A549 (cell line): ENCODE measurements around the gene KCNH8. TPM values are rescaled to one million over a fixed set of nuclear protein-coding genes. Genes with fewer than 3 reads are reported as not detected.

Experiments
- ATAC-seq, 2 experiments: fragments of 200-7000 bp in 1 of 2; fragments of >200 bp in 1 of 2; cut with Nextera tagmentation in 1 of 2; cut with Tn5 transposase in 1 of 2; 3 replicates each; pipeline versions ENCODE4 v1.8.0 to v1.9.1; 2018 to 2020; ENCODE audit warnings: mild to moderate bottlenecking in 1 of 2, moderate library complexity in 1 of 2
- CTCF ChIA-PET: fragments of 300-600 bp; sonication (Branson Sonifier 250); formaldehyde crosslinking; extraction: SDS; loops from one replicate; lab custom pipeline; 2021; ENCODE audit warnings: antibody characterized with exemption, inconsistent platforms; lab: Yijun Ruan, JAX
- POLR2A ChIA-PET: fragments of 350-600 bp; formaldehyde crosslinking; extraction: SDS; loops from one replicate; lab custom pipeline; 2021; ENCODE audit warnings: antibody characterized with exemption, inconsistent platforms; lab: Yijun Ruan, JAX
- DNase-seq, 2 experiments: peaks; one replicate each; pipeline versions ENCODE4 v3.0.0 to v3.0.0-alpha.2; 2011 to 2016; ENCODE audit warnings: low read depth in 1 of 2, low spot score in 1 of 2
- FAIRE-seq: peaks from 2 replicates; lab custom pipeline; 2011; peaks lifted over from hg19 to GRCh38; lab: Jason Lieb, UNC
- H3K27ac ChIP-seq, 2 experiments: fragments of >200 bp; sonication (Bioruptor Twin); formaldehyde crosslinking; 3 replicates each; pipeline ENCODE4 v1.5.1; 2016 to 2017
- H3K4me1 ChIP-seq: fragments of >200 bp; sonication (Bioruptor Twin); formaldehyde crosslinking; 3 replicates; pipeline ENCODE4 v1.6.1; 2016
- H3K4me2 ChIP-seq: fragments of >200 bp; sonication (Bioruptor Twin); formaldehyde crosslinking; 3 replicates; pipeline ENCODE4 v1.6.1; 2016
- H3K4me3 ChIP-seq: fragments of >200 bp; sonication (Bioruptor Twin); formaldehyde crosslinking; 3 replicates; pipeline ENCODE4 v1.5.1; 2016
- H3K9me3 ChIP-seq: fragments of >200 bp; sonication (Bioruptor Twin); formaldehyde crosslinking; 3 replicates; pipeline ENCODE4 v1.6.1; 2016
- CHD2 ChIP-seq: fragments of 150-350 bp; IDR thresholded peaks from 2 replicates; pipeline ENCODE4 v1.6.1; 2014; ENCODE audit warnings: low read length; ENCODE audit not compliant: partially characterized antibody
- E2F6 ChIP-seq: IDR thresholded peaks from 2 replicates; pipeline ENCODE4 v1.6.1; 2012; ENCODE audit warnings: low read depth, borderline replicate concordance
- EHF ChIP-seq: fragments of 250-450 bp; sonication (Bioruptor Pico); IDR thresholded peaks from 2 replicates; pipeline ENCODE4 v1.5.0; 2020; ENCODE audit warnings: mild to moderate bottlenecking
- EHMT2 ChIP-seq: fragments of 200-600 bp; sonication (generic); IDR thresholded peaks from 2 replicates; pipeline ENCODE4 v1.6.1; 2016; ENCODE audit warnings: antibody characterized with exemption, low read depth, mild to moderate bottlenecking, moderate library complexity
- FOXS1 ChIP-seq: fragments of 250-450 bp; sonication (Bioruptor Pico); IDR thresholded peaks from 2 replicates; pipeline ENCODE4 v1.5.0; 2020; ENCODE audit warnings: mild to moderate bottlenecking, moderate library complexity
- HOXB13 ChIP-seq: fragments of 250-450 bp; sonication (Bioruptor Pico); IDR thresholded peaks from 2 replicates; pipeline ENCODE4 v1.5.0; 2020; ENCODE audit warnings: low read depth, mild to moderate bottlenecking, moderate library complexity
- KDM5A ChIP-seq: fragments of 200-600 bp; sonication (generic); IDR thresholded peaks from 2 replicates; pipeline ENCODE4 v1.6.1; 2016; ENCODE audit warnings: antibody characterized with exemption, mild to moderate bottlenecking
- MAX ChIP-seq: IDR thresholded peaks from 2 replicates; pipeline ENCODE4 v1.6.1; 2012
- PHF8 ChIP-seq: fragments of 200-600 bp; sonication (generic); IDR thresholded peaks from 2 replicates; pipeline ENCODE4 v1.6.1; 2016; ENCODE audit warnings: low read depth, mild to moderate bottlenecking, antibody characterized with exemption, moderate library complexity, borderline replicate concordance
- REST ChIP-seq: fragments of 200-600 bp; sonication (generic); IDR thresholded peaks from 2 replicates; pipeline ENCODE4 v1.6.1; 2016; ENCODE audit warnings: antibody characterized with exemption, mild to moderate bottlenecking, moderate library complexity
- RNF2 ChIP-seq: fragments of 200-600 bp; sonication (generic); IDR thresholded peaks from 2 replicates; pipeline ENCODE4 v1.6.1; 2016; ENCODE audit warnings: low read depth, mild to moderate bottlenecking, antibody characterized with exemption, moderate library complexity, borderline replicate concordance
- TFCP2L1 ChIP-seq: fragments of 250-450 bp; sonication (Bioruptor Pico); IDR thresholded peaks from 2 replicates; pipeline ENCODE4 v1.5.0; 2021; ENCODE audit warnings: mild to moderate bottlenecking
- USF2 ChIP-seq: fragments of 450-650 bp; IDR thresholded peaks from 2 replicates; pipeline ENCODE4 v1.6.1; 2014; ENCODE audit warnings: antibody characterized with exemption
- ZFP36 ChIP-seq: fragments of 450-650 bp; IDR thresholded peaks from 2 replicates; pipeline ENCODE4 v1.6.1; 2014; ENCODE audit warnings: borderline replicate concordance; ENCODE audit not compliant: partially characterized antibody
- ZNF302 ChIP-seq: fragments of 250-450 bp; sonication (Bioruptor Pico); IDR thresholded peaks from 2 replicates; pipeline ENCODE4 v1.9.0; 2021; ENCODE audit warnings: inconsistent platforms, mild to moderate bottlenecking, moderate library complexity
- ZSCAN20 ChIP-seq: fragments of 250-450 bp; sonication (Bioruptor Pico); IDR thresholded peaks from 2 replicates; pipeline ENCODE4 v1.8.0; 2022; ENCODE audit warnings: mild to moderate bottlenecking, moderate library complexity
- WGBS: methylation state at CpG from one replicate; pipeline ENCODE4 v1.1.6; 2017; ENCODE audit errors: missing lambda C conversion rate; 5-methylcytosine and 5-hydroxymethylcytosine counted together
- polyA plus RNA-seq, 4 experiments: library from polyadenylated mRNA; depleted of rRNA in 3 of 4; stranded (reverse); fragments of >200 nt; fragmentation: RNase III in 1 of 4; extraction: RNeasy Plus Mini Kit Qiagen cat#74134 plus additional on column Dnase treatment in 1 of 4; gene quantifications; 2 replicates in 3 of 4; 3 replicates in 1 of 4; pipeline ENCODE4 v1.2.3, GENCODE V29; 2011 to 2017

The KCNH8 gene
- polyA plus RNA-seq, 2 of the 4 experiments (the other 2 are of a cell fraction) = 0.03 TPM; not detected in 1

- Histone ChIP-seq H3K9me3 (no peaks in the 10 kb centered on the region), H3K27ac (no peak overlapping the region), H3K4me1 (no peaks in the 10 kb centered on the region), H3K4me2 (no peak overlapping the region), H3K4me3 (no peak overlapping the region)
- TF ChIP-seq RNF2 = no peak
- no peak for TF ChIP-seq EHMT2
- TF ChIP-seq REST = no peak
- no peak for TF ChIP-seq HOXB13 (CRISPR knock-in tag)
- ChIA-PET CTCF (no interaction called here), POLR2A (no interaction called here)
- ATAC-seq (no peak), FAIRE-seq (no peak), DNase-seq (no peak)
- 0% methylated on average over 1 of the region's 1 CpG for WGBS
These were observed 209.6 kb downstream of the KCNH8 start for GRCh38 chr3:19357947-19358346.

- CTCF ChIA-PET = no interaction called here
- POLR2A ChIA-PET = no interaction called here
These were observed 214.8 kb downstream of the KCNH8 start for GRCh38 chr3:19363071-19363470.

GRCh38 chr3:19364148-19364547 lies 215.8 kb downstream of the KCNH8 start:
- ATAC-seq = no peak

More at GRCh38 chr3:19363071-19363470, 214.8 kb downstream of the KCNH8 start:
- no peak overlapping the region for H3K27ac ChIP-seq
- 5% methylated on average over 1 of the region's 1 CpG for WGBS
- H3K4me1 ChIP-seq = no peaks in the 10 kb centered on the region
- H3K9me3 ChIP-seq = no peaks in the 10 kb centered on the region
- ATAC-seq (no peak), DNase-seq (no peak), FAIRE-seq (no peak)
- no peak for TF ChIP-seq TFCP2L1 (CRISPR knock-in tag)
- no peak for TF ChIP-seq ZNF302 (CRISPR knock-in tag)
- TF ChIP-seq EHF = no peak
- no peak for TF ChIP-seq MAX
- no peak overlapping the region for H3K4me2 ChIP-seq
- no peak overlapping the region for H3K4me3 ChIP-seq

More at GRCh38 chr3:19364148-19364547, 215.8 kb downstream of the KCNH8 start:
- Histone ChIP-seq H3K4me1 (no peaks in the 10 kb centered on the region), H3K9me3 (no peaks in the 10 kb centered on the region), H3K4me3 (no peak overlapping the region), H3K4me2 (no peak overlapping the region), H3K27ac (no peak overlapping the region)
- CTCF ChIA-PET = interaction anchor here (0.9 kb wide), 1 partner anchor 29 kb away, joined by 3 read pairs; no protein-coding TSS in a partner anchor
- FAIRE-seq (no peak), DNase-seq (no peak)
- TF ChIP-seq E2F6 (no peak), USF2 (no peak), MAX (no peak), ZNF302 (CRISPR knock-in tag) (no peak), KDM5A (no peak), CHD2 (no peak), FOXS1 (CRISPR knock-in tag) (no peak), ZFP36 (no peak), ZSCAN20 (CRISPR knock-in tag) (no peak), PHF8 (no peak)
- POLR2A ChIA-PET = no interaction called here
- 11% methylated on average over 8 of the region's 8 CpGs for WGBS
